ENCODE data around the gene RTEL1. TPM values are rescaled to one million over a fixed set of nuclear protein-coding genes. Genes with fewer than 3 reads are reported as not detected.
A peak's percentile ranks its signal among the peaks of the same experiment; 100 is the strongest.
"Not testable (repeated sequence)": the region's sequence is repeated elsewhere in the genome, so short reads cannot be mapped to it uniquely, and the experiment has no call there.

Gene RTEL1
- total and polyA plus RNA-seq, 2 experiments from 2014 or later, result 14.0 to 18.2 TPM

GRCh38 chr20:63659370-63659769 is 1.3 kb downstream of the RTEL1 start:
- Histone ChIP-seq H3K9me2 (replicated peaks; ENCODE audit: insufficient read depth) (no peaks in the 10 kb centered on the region), H3K27ac (no peak overlapping the region), H4K20me1 (ENCODE audit: insufficient read depth, poor library complexity, severe bottlenecking) (no peaks in the 10 kb centered on the region), H3K27me3 (no peaks in the 10 kb centered on the region), H3K36me3 (replicated peaks; ENCODE audit: insufficient read depth, low read depth) (no peaks in the 10 kb centered on the region), H3K4me3 (peak overlapping the region; percentile 75), H3K4me1 (ENCODE audit: insufficient read depth) (peaks cover 7% of the 10 kb centered on the region), H2AFZ (no peak overlapping the region), H3K79me2 (peaks cover 10% of the 10 kb centered on the region), H3K9me3 (ENCODE audit: low read depth) (no peaks in the 10 kb centered on the region), H3K4me2 (peak overlapping the region; percentile 88)
- TF ChIP-seq EZH2phosphoT487 (IDR thresholded peaks at IDR 0.05; ENCODE audit: low read depth, severe bottlenecking, unreplicated experiment), result no peak
- no peak for TF ChIP-seq CTCF (IDR thresholded peaks at IDR 0.05; ENCODE audit: poor library complexity)
- no peak for TF ChIP-seq EZH2 (IDR thresholded peaks at IDR 0.05; ENCODE audit: borderline replicate concordance)
- 71% methylated on average over 13 of the region's 13 CpGs for WGBS (ENCODE audit: low lambda C conversion rate, missing lambda C conversion rate)
- no peak for DNase-seq (ENCODE audit: low spot score)

GRCh38 chr20:63660174-63660573 is 2.1 kb downstream of the RTEL1 start:
- H3K4me3 ChIP-seq; H3K27ac ChIP-seq; H3K36me3 ChIP-seq (replicated peaks; ENCODE audit: insufficient read depth, low read depth); H3K4me1 ChIP-seq (ENCODE audit: insufficient read depth); H3K9me3 ChIP-seq (ENCODE audit: low read depth); H4K20me1 ChIP-seq (ENCODE audit: insufficient read depth, poor library complexity, severe bottlenecking); DNase-seq (ENCODE audit: low spot score); H3K9me2 ChIP-seq (replicated peaks; ENCODE audit: insufficient read depth); H3K4me2 ChIP-seq; H3K27me3 ChIP-seq; H2AFZ ChIP-seq; H3K79me2 ChIP-seq: not testable (repeated sequence)
- WGBS (ENCODE audit: low lambda C conversion rate, missing lambda C conversion rate), result 78% methylated on average over 10 of the region's 10 CpGs

GRCh38 chr20:63660622-63661021 is 2.5 kb downstream of the RTEL1 start:
- Histone ChIP-seq H3K4me3 (no peak overlapping the region), H3K79me2 (peaks cover 10% of the 10 kb centered on the region), H2AFZ (no peak overlapping the region), H3K4me1 (ENCODE audit: insufficient read depth) (peaks cover 7% of the 10 kb centered on the region), H3K9me3 (ENCODE audit: low read depth) (no peaks in the 10 kb centered on the region), H3K36me3 (replicated peaks; ENCODE audit: insufficient read depth, low read depth) (no peaks in the 10 kb centered on the region), H4K20me1 (ENCODE audit: insufficient read depth, poor library complexity, severe bottlenecking) (no peaks in the 10 kb centered on the region), H3K4me2 (no peak overlapping the region), H3K27me3 (no peaks in the 10 kb centered on the region), H3K9me2 (replicated peaks; ENCODE audit: insufficient read depth) (no peaks in the 10 kb centered on the region), H3K27ac (no peak overlapping the region)
- TF ChIP-seq EZH2phosphoT487 (IDR thresholded peaks at IDR 0.05; ENCODE audit: low read depth, severe bottlenecking, unreplicated experiment), result no peak
- no peak for TF ChIP-seq EZH2 (IDR thresholded peaks at IDR 0.05; ENCODE audit: borderline replicate concordance)
- no peak for TF ChIP-seq CTCF (IDR thresholded peaks at IDR 0.05; ENCODE audit: poor library complexity)
- 88% methylated on average over 8 of the region's 8 CpGs for WGBS (ENCODE audit: low lambda C conversion rate, missing lambda C conversion rate)
- no peak for DNase-seq (ENCODE audit: low spot score)

- Histone ChIP-seq H3K27ac (no peak overlapping the region), H2AFZ (no peak overlapping the region), H3K36me3 (replicated peaks; ENCODE audit: insufficient read depth, low read depth) (no peaks in the 10 kb centered on the region), H3K27me3 (no peaks in the 10 kb centered on the region), H3K79me2 (peaks cover 10% of the 10 kb centered on the region), H4K20me1 (ENCODE audit: insufficient read depth, poor library complexity, severe bottlenecking) (no peaks in the 10 kb centered on the region), H3K9me3 (ENCODE audit: low read depth) (no peaks in the 10 kb centered on the region), H3K4me2 (no peak overlapping the region), H3K4me1 (ENCODE audit: insufficient read depth) (peaks cover 7% of the 10 kb centered on the region), H3K4me3 (no peak overlapping the region), H3K9me2 (replicated peaks; ENCODE audit: insufficient read depth) (no peaks in the 10 kb centered on the region)
- TF ChIP-seq CTCF (IDR thresholded peaks at IDR 0.05; ENCODE audit: poor library complexity) (no peak), EZH2phosphoT487 (IDR thresholded peaks at IDR 0.05; ENCODE audit: low read depth, severe bottlenecking, unreplicated experiment) (no peak), EZH2 (IDR thresholded peaks at IDR 0.05; ENCODE audit: borderline replicate concordance) (no peak)
- WGBS (ENCODE audit: low lambda C conversion rate, missing lambda C conversion rate), result 99% methylated on average over 22 of the region's 22 CpGs
- no peak for DNase-seq (ENCODE audit: low spot score)
These were observed 3.0 kb downstream of the RTEL1 start for GRCh38 chr20:63661108-63661507.
